ENCODE data around the gene PRND. TPM values are rescaled to one million over a fixed set of nuclear protein-coding genes. Genes with fewer than 3 reads are reported as not detected.

PRND gene
- total RNA-seq, 1 donor: not detected

DNA sequence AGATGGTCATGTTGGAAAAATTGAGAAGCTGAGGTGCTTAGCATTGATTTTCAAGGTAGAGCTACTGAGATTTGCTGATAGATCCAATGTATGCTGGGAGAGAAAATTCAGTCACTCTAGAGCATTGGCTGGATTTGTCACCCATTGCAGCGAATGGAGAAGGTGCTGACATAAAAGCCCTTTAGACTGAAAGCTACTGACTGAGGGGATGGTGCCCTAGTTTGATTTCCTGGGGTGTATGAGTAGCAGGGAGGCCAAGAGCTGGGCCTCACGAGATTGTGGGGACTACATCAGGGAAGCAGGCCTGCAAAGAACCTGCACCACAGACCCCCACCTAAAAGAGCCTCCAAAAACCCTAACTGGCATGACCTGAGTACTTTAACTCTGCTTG, 23.9 kb upstream of the PRND start:
- Histone ChIP-seq H3K4me1 (ENCODE audit: insufficient read depth, low read length) (no peaks in the 10 kb centered on the region), H3K9me3 (ENCODE audit: low read depth, low read length) (no peaks in the 10 kb centered on the region), H3K4me2 (ENCODE audit: insufficient read depth, low read length) (no peak overlapping the region), H3K27me3 (ENCODE audit: insufficient read depth, low read length) (no peaks in the 10 kb centered on the region), H2AFZ (ENCODE audit: low read length) (no peak overlapping the region), H4K20me1 (ENCODE audit: insufficient read depth, low read length) (peaks cover 48% of the 10 kb centered on the region), H3K79me2 (ENCODE audit: insufficient read depth, low read length) (peaks cover 65% of the 10 kb centered on the region), H3K27ac (ENCODE audit: low read depth, low read length) (no peak overlapping the region), H3K4me3 (ENCODE audit: insufficient read depth, low read length) (no peak overlapping the region), H3K36me3 (ENCODE audit: insufficient read depth, low read length) (peaks cover 27% of the 10 kb centered on the region)
- TF ChIP-seq, protein P1, sequence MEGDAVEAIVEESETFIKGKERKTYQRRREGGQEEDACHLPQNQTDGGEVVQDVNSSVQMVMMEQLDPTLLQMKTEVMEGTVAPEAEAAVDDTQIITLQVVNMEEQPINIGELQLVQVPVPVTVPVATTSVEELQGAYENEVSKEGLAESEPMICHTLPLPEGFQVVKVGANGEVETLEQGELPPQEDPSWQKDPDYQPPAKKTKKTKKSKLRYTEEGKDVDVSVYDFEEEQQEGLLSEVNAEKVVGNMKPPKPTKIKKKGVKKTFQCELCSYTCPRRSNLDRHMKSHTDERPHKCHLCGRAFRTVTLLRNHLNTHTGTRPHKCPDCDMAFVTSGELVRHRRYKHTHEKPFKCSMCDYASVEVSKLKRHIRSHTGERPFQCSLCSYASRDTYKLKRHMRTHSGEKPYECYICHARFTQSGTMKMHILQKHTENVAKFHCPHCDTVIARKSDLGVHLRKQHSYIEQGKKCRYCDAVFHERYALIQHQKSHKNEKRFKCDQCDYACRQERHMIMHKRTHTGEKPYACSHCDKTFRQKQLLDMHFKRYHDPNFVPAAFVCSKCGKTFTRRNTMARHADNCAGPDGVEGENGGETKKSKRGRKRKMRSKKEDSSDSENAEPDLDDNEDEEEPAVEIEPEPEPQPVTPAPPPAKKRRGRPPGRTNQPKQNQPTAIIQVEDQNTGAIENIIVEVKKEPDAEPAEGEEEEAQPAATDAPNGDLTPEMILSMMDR (IDR thresholded peaks at IDR 0.05; ENCODE audit: extremely low read depth, low read depth, low read length): no peak
- DNase-seq (ENCODE audit: insufficient read length, low spot score, missing footprints): no peak

DNA sequence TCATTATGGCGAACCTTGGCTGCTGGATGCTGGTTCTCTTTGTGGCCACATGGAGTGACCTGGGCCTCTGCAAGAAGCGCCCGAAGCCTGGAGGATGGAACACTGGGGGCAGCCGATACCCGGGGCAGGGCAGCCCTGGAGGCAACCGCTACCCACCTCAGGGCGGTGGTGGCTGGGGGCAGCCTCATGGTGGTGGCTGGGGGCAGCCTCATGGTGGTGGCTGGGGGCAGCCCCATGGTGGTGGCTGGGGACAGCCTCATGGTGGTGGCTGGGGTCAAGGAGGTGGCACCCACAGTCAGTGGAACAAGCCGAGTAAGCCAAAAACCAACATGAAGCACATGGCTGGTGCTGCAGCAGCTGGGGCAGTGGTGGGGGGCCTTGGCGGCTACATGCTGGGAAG, 22.5 kb upstream of the PRND start:
- peaks cover 7% of the 10 kb centered on the region for H3K4me1 ChIP-seq (ENCODE audit: insufficient read depth, low read length)
- TF ChIP-seq, protein P1 (IDR thresholded peaks at IDR 0.05; ENCODE audit: extremely low read depth, low read depth, low read length): no peak

DNA sequence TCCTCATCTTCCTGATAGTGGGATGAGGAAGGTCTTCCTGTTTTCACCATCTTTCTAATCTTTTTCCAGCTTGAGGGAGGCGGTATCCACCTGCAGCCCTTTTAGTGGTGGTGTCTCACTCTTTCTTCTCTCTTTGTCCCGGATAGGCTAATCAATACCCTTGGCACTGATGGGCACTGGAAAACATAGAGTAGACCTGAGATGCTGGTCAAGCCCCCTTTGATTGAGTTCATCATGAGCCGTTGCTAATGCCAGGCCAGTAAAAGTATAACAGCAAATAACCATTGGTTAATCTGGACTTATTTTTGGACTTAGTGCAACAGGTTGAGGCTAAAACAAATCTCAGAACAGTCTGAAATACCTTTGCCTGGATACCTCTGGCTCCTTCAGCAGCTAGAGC, 21.8 kb upstream of the PRND start:
- peaks cover 11% of the 10 kb centered on the region for H3K27me3 ChIP-seq (ENCODE audit: insufficient read depth, low read length)
- no peak overlapping the region for H2AFZ ChIP-seq (ENCODE audit: low read length)
- H3K9me3 ChIP-seq (ENCODE audit: low read depth, low read length): no peaks in the 10 kb centered on the region
- peaks cover 45% of the 10 kb centered on the region for H3K79me2 ChIP-seq (ENCODE audit: insufficient read depth, low read length)
- no peak overlapping the region for H3K4me3 ChIP-seq (ENCODE audit: insufficient read depth, low read length)
- no peak for DNase-seq (ENCODE audit: insufficient read length, low spot score, missing footprints)
- H3K4me1 ChIP-seq (ENCODE audit: insufficient read depth, low read length): peaks cover 7% of the 10 kb centered on the region
- H4K20me1 ChIP-seq (ENCODE audit: insufficient read depth, low read length): peaks cover 44% of the 10 kb centered on the region
- no peak overlapping the region for H3K27ac ChIP-seq (ENCODE audit: low read depth, low read length)
- peaks cover 19% of the 10 kb centered on the region for H3K36me3 ChIP-seq (ENCODE audit: insufficient read depth, low read length)
- TF ChIP-seq, protein P1 (IDR thresholded peaks at IDR 0.05; ENCODE audit: extremely low read depth, low read depth, low read length): no peak
- H3K4me2 ChIP-seq (ENCODE audit: insufficient read depth, low read length): no peak overlapping the region

More for the DNA sequence above, 22.5 kb upstream of the PRND start:
- peaks cover 44% of the 10 kb centered on the region for H4K20me1 ChIP-seq (ENCODE audit: insufficient read depth, low read length)
- peaks cover 4% of the 10 kb centered on the region for H3K27me3 ChIP-seq (ENCODE audit: insufficient read depth, low read length)
- peaks cover 19% of the 10 kb centered on the region for H3K36me3 ChIP-seq (ENCODE audit: insufficient read depth, low read length)
- peaks cover 51% of the 10 kb centered on the region for H3K79me2 ChIP-seq (ENCODE audit: insufficient read depth, low read length)
- H3K27ac ChIP-seq (ENCODE audit: low read depth, low read length): no peak overlapping the region
- H3K4me3 ChIP-seq (ENCODE audit: insufficient read depth, low read length): no peak overlapping the region
- H2AFZ ChIP-seq (ENCODE audit: low read length): no peak overlapping the region
- no peak overlapping the region for H3K4me2 ChIP-seq (ENCODE audit: insufficient read depth, low read length)
- no peaks in the 10 kb centered on the region for H3K9me3 ChIP-seq (ENCODE audit: low read depth, low read length)
- DNase-seq (ENCODE audit: insufficient read length, low spot score, missing footprints): no peak

DNA sequence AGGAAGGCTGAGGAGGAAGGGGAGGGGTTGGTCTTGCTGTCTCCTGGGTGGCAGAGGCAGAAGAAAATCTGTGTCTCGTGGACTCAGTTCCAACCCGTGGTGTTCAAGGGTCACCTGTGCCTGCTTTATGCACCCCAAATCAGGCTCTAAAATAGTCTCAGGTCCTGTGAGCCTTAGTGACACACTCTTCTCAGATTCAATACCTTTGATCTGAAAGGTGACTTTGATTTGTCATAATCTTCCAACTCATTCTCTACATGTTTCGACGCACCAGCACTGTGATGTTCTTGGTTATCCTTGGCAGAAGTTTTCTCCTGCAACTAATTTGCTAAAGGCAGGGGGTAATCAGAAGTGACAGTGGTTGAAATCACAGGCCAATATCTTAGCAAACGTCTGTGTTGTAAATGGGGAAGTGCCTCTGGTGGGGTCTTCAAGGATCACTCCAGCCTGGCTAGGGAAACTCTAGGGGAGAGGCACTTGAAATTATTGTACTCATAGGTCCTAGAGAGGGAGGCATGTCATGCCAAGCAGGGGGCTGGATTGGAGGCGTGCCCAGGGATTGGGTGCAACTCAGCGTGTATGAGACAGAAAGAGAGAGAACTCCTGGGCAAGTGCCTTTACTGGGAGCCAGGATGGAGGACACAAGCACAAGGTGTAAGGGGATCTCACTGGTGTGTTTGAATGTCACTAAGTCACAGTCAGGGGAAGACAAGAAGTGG, 19.0 kb upstream of the PRND start:
- TF ChIP-seq, protein P1 (IDR thresholded peaks at IDR 0.05; ENCODE audit: extremely low read depth, low read depth, low read length): no peak
- Histone ChIP-seq H3K27ac (ENCODE audit: low read depth, low read length) (no peak overlapping the region), H3K9me3 (ENCODE audit: low read depth, low read length) (no peaks in the 10 kb centered on the region), H3K36me3 (ENCODE audit: insufficient read depth, low read length) (peaks cover 19% of the 10 kb centered on the region), H4K20me1 (ENCODE audit: insufficient read depth, low read length) (peaks cover 20% of the 10 kb centered on the region), H3K4me3 (ENCODE audit: insufficient read depth, low read length) (no peak overlapping the region), H2AFZ (ENCODE audit: low read length) (no peak overlapping the region), H3K27me3 (ENCODE audit: insufficient read depth, low read length) (peaks cover 11% of the 10 kb centered on the region), H3K79me2 (ENCODE audit: insufficient read depth, low read length) (peaks cover 18% of the 10 kb centered on the region), H3K4me2 (ENCODE audit: insufficient read depth, low read length) (no peak overlapping the region), H3K4me1 (ENCODE audit: insufficient read depth, low read length) (peaks cover 7% of the 10 kb centered on the region)
- DNase-seq (ENCODE audit: insufficient read length, low spot score, missing footprints): no peak

Data from osteoblast (primary cell).